ENCODE results near the gene LARP1B. TPM values are rescaled to one million over a fixed set of nuclear protein-coding genes. Genes with fewer than 3 reads are reported as not detected.

Gene LARP1B
- total RNA-seq, 1 experiment from 2014 or later = 17.3 TPM

DNA sequence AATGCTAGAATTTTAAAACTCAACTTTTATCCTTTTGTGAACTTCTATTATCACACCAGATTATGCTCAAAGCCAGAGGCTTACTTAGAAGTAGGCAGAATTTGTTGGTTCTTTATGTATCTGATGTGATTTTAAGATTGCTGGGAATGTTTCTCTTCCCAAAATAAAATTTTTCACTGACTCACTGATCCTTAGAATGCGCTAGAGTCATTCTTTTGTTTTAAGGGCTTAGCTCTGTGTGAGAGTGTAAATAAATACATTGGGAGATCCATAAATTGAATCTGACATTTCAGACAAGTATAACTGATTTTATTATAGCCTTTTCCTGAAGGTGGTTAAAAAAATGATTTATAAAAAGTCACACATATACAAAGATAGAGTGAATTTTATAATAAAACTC, 101.3 kb downstream of the LARP1B start:
- Histone ChIP-seq H3K27ac (ENCODE audit: low read length) (peak overlapping the region; percentile 87), H3K36me3 (ENCODE audit: control insufficient read depth, insufficient read depth, low read length) (no peaks in the 10 kb centered on the region), H3K4me1 (ENCODE audit: control insufficient read depth, insufficient read depth, low read length) (peaks cover 52% of the 10 kb centered on the region), H3K9me3 (ENCODE audit: control insufficient read depth, insufficient read depth, low read depth, low read length) (no peaks in the 10 kb centered on the region), H3K4me3 (ENCODE audit: low read depth in 2 of 2, low read length in 2 of 2) (no peak overlapping the region), H3K27me3 (ENCODE audit: control insufficient read depth, insufficient read depth, low read length) (no peaks in the 10 kb centered on the region)
- in situ Hi-C loops (cut with HindIII; ENCODE audit: low pct_unique_long_range_greater_than_20kb, low sequenced_read_pairs) (no loop called here), intact Hi-C loops (cut with micrococcal nuclease; ENCODE audit: unreplicated experiment) (loop anchor here (5.0 kb wide), 1 partner anchor 100 kb away; the partner anchor contains the start of gene LARP1B)
- ATAC-seq = no peak
- TF ChIP-seq SIN3A (IDR thresholded peaks at IDR 0.05; ENCODE audit: borderline replicate concordance, insufficient read depth, low read depth, low read length) = no peak
- no peak for TF ChIP-seq TCF7L2 (IDR thresholded peaks at IDR 0.05; ENCODE audit: low read depth, low read length)
- TF ChIP-seq POLR2AphosphoS5 (IDR thresholded peaks at IDR 0.05; ENCODE audit: low read depth, low read length) = no peak
- TF ChIP-seq, protein P1, sequence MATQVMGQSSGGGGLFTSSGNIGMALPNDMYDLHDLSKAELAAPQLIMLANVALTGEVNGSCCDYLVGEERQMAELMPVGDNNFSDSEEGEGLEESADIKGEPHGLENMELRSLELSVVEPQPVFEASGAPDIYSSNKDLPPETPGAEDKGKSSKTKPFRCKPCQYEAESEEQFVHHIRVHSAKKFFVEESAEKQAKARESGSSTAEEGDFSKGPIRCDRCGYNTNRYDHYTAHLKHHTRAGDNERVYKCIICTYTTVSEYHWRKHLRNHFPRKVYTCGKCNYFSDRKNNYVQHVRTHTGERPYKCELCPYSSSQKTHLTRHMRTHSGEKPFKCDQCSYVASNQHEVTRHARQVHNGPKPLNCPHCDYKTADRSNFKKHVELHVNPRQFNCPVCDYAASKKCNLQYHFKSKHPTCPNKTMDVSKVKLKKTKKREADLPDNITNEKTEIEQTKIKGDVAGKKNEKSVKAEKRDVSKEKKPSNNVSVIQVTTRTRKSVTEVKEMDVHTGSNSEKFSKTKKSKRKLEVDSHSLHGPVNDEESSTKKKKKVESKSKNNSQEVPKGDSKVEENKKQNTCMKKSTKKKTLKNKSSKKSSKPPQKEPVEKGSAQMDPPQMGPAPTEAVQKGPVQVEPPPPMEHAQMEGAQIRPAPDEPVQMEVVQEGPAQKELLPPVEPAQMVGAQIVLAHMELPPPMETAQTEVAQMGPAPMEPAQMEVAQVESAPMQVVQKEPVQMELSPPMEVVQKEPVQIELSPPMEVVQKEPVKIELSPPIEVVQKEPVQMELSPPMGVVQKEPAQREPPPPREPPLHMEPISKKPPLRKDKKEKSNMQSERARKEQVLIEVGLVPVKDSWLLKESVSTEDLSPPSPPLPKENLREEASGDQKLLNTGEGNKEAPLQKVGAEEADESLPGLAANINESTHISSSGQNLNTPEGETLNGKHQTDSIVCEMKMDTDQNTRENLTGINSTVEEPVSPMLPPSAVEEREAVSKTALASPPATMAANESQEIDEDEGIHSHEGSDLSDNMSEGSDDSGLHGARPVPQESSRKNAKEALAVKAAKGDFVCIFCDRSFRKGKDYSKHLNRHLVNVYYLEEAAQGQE (IDR thresholded peaks at IDR 0.05; ENCODE audit: insufficient read depth in 1 of 2, low read depth in 2 of 2, low read length in 1 of 2) = no peak
- TF ChIP-seq, protein P2, sequence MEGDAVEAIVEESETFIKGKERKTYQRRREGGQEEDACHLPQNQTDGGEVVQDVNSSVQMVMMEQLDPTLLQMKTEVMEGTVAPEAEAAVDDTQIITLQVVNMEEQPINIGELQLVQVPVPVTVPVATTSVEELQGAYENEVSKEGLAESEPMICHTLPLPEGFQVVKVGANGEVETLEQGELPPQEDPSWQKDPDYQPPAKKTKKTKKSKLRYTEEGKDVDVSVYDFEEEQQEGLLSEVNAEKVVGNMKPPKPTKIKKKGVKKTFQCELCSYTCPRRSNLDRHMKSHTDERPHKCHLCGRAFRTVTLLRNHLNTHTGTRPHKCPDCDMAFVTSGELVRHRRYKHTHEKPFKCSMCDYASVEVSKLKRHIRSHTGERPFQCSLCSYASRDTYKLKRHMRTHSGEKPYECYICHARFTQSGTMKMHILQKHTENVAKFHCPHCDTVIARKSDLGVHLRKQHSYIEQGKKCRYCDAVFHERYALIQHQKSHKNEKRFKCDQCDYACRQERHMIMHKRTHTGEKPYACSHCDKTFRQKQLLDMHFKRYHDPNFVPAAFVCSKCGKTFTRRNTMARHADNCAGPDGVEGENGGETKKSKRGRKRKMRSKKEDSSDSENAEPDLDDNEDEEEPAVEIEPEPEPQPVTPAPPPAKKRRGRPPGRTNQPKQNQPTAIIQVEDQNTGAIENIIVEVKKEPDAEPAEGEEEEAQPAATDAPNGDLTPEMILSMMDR (IDR thresholded peaks at IDR 0.05) = no peak
- BruUV-seq (replicated peaks) = no TSS peak
- ChIA-PET POLR2A (no interaction called here), CTCF (no interaction called here)
- DNase-seq (ENCODE audit: low read depth, low spot score) = no peak

DNA sequence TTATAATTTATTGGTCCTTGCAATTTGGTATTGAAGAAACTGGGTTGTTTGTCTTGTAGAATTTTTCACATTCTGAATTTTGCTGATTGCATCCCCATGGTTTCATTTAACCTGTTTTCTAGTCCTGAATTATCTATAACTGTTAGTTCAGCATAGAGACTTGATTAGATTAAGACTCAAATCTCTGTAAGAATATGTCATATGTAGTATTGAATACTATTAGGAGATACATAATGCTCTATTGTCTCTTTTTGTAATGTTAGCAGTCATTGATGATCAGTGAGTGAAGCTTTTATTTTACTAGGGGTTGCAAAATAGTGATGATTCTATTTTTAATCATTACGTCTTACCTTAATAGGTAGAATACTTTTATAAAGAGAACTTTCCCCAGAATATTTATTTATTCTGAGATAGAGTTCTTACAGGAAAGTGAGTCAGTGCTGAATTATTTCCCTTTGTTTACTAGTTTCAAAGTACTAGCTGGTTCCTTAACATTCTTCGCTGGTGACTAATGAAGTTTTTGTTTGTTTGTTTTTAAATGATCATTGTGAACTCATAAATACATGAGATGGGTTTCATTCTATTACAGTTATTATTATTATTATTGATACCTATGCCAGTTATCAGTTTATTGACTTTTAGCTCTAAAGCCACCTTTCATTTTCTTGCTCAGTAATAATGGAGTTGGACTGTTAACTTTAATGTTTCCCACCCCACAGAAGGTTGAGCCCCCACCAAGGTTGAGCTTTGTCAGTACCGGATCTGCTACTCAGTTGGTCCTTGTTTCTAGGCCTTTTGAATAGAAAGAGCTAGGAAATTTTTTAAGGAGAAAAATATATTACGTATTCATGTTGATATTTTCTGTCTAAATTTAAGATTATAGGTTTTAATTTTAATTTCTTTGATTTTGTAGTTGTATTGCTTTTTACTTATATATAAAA, 102.3 kb downstream of the LARP1B start:
- no TSS peak for BruUV-seq (replicated peaks)
- DNase-seq (ENCODE audit: low read depth, low spot score) (peak; percentile 71), ATAC-seq (peak; percentile 86)
- H3K27ac ChIP-seq (ENCODE audit: low read length) = peak overlapping the region; percentile 87
- H3K4me3 ChIP-seq (ENCODE audit: low read depth in 2 of 2, low read length in 2 of 2) = 0 out of 4 replicates have a peak overlapping the region, but pooled peaks of 1 of the 2 experiments have one; percentile 17
- H3K9me3 ChIP-seq (ENCODE audit: control insufficient read depth, insufficient read depth, low read depth, low read length) = no peaks in the 10 kb centered on the region
- POLR2A ChIA-PET = interaction anchor here (0.5 to 0.6 kb wide), 3 partner anchors 94 to 267 kb away, joined by 3 to 6 read pairs (median 3); no protein-coding TSS in a partner anchor
- intact Hi-C loops (cut with micrococcal nuclease; ENCODE audit: unreplicated experiment) = loop anchor here (5.0 kb wide), 1 partner anchor 101 kb away; the partner anchor contains the start of gene LARP1B
- TF ChIP-seq POLR2AphosphoS5 (IDR thresholded peaks at IDR 0.05; ENCODE audit: low read depth, low read length) = peak; percentile 65; the same call in 1 of the 2 replicates
- TF ChIP-seq, protein P2 (IDR thresholded peaks at IDR 0.05) = no peak
- TF ChIP-seq, protein P1 (IDR thresholded peaks at IDR 0.05; ENCODE audit: insufficient read depth in 1 of 2, low read depth in 2 of 2, low read length in 1 of 2) = 0 out of 4 replicates have a peak, but pooled peaks of 1 of the 2 experiments have one; percentile 18
- TF ChIP-seq TCF7L2 (IDR thresholded peaks at IDR 0.05; ENCODE audit: low read depth, low read length) = peak; percentile 86
- TF ChIP-seq SIN3A (IDR thresholded peaks at IDR 0.05; ENCODE audit: borderline replicate concordance, insufficient read depth, low read depth, low read length) = no peak
- H3K27me3 ChIP-seq (ENCODE audit: control insufficient read depth, insufficient read depth, low read length) = no peaks in the 10 kb centered on the region
- peaks cover 52% of the 10 kb centered on the region for H3K4me1 ChIP-seq (ENCODE audit: control insufficient read depth, insufficient read depth, low read length)
- in situ Hi-C loops (cut with HindIII; ENCODE audit: low pct_unique_long_range_greater_than_20kb, low sequenced_read_pairs) = no loop called here
- CTCF ChIA-PET = no interaction called here
- H3K36me3 ChIP-seq (ENCODE audit: control insufficient read depth, insufficient read depth, low read length) = no peaks in the 10 kb centered on the region

Data from Panc1 (cell line).